Fibroblast of lung (primary cell): ENCODE measurements around the gene FOXL3. TPM values are rescaled to one million over a fixed set of nuclear protein-coding genes. Genes with fewer than 3 reads are reported as not detected.
"Not testable (repeated sequence)": the region's sequence is repeated elsewhere in the genome, so short reads cannot be mapped to it uniquely, and the experiment has no call there.

Experiments used
- DNase-seq, 2 donors: peaks; one replicate each; pipeline versions ENCODE4 v3.0.0 to v3.0.0-alpha.2; 2010; ENCODE audit warnings: low read depth in 2 of 2
- H2AFZ ChIP-seq: 2 replicates; pipeline ENCODE4 v1.5.1; 2012; ENCODE audit warnings: low read length, control low read depth, inconsistent platforms
- H3K27ac ChIP-seq: 2 replicates; pipeline ENCODE4 v1.5.1; 2011; ENCODE audit warnings: low read length, control low read depth; ENCODE audit not compliant: insufficient read depth
- H3K27me3 ChIP-seq: 2 replicates; pipeline ENCODE4 v1.5.1; 2011; ENCODE audit warnings: mild to moderate bottlenecking, low read length; ENCODE audit not compliant: control insufficient read depth, insufficient read depth
- H3K36me3 ChIP-seq: 2 replicates; pipeline ENCODE4 v1.5.1; 2011; ENCODE audit warnings: low read length; ENCODE audit not compliant: control insufficient read depth, insufficient read depth
- H3K4me1 ChIP-seq: 2 replicates; pipeline ENCODE4 v1.5.1; 2011; ENCODE audit warnings: low read length; ENCODE audit not compliant: control insufficient read depth, insufficient read depth; ENCODE audit errors: extremely low read depth
- H3K4me2 ChIP-seq: 2 replicates; pipeline ENCODE4 v1.5.1; 2011; ENCODE audit warnings: low read length, control low read depth; ENCODE audit not compliant: insufficient read depth; ENCODE audit errors: extremely low read depth
- H3K4me3 ChIP-seq, 4 experiments: fragments of 200-600 bp in 1 of 4; sonication (generic) in 1 of 4; replicated peaks in 1 of 4; 2 replicates each; pipeline ENCODE4 v1.5.1; 2011 to 2016; ENCODE audit warnings: low read length in 4 of 4, low read depth in 3 of 4, mild to moderate bottlenecking in 3 of 4, control low read depth in 2 of 4, inconsistent platforms in 1 of 4, mixed read lengths in 1 of 4; ENCODE audit not compliant: insufficient read depth in 1 of 4; ENCODE audit errors: control extremely low read depth in 1 of 4
- H3K79me2 ChIP-seq: 2 replicates; pipeline ENCODE4 v1.5.1; 2012; ENCODE audit warnings: mild to moderate bottlenecking, low read length, inconsistent platforms; ENCODE audit not compliant: control insufficient read depth, insufficient read depth
- H3K9ac ChIP-seq: 2 replicates; pipeline ENCODE4 v1.5.1; 2011; ENCODE audit warnings: mild to moderate bottlenecking, low read length, control low read depth; ENCODE audit not compliant: insufficient read depth
- H3K9me3 ChIP-seq: 2 replicates; pipeline ENCODE4 v1.5.1; 2012; ENCODE audit warnings: low read depth, low read length; ENCODE audit not compliant: control insufficient read depth, insufficient read depth
- H4K20me1 ChIP-seq: 2 replicates; pipeline ENCODE4 v1.5.1; 2011; ENCODE audit warnings: low read length; ENCODE audit not compliant: control insufficient read depth, insufficient read depth; ENCODE audit errors: extremely low read depth
- EZH2 ChIP-seq: IDR thresholded peaks from 2 replicates; pipeline ENCODE4 v1.5.1; 2012; ENCODE audit warnings: low read length, control low read depth, mild to moderate bottlenecking; ENCODE audit errors: missing control alignments
- polyA plus RNA-seq, 2 donors: library from polyadenylated mRNA; depleted of rRNA in 1 of 2; stranded (reverse) in 1 of 2; unstranded in 1 of 2; fragments of >200 nt; gene quantifications; 2 replicates each; pipeline ENCODE4 v1.2.1, GENCODE V29; 2011 to 2012; ENCODE audit warnings: missing spikeins in 1 of 2
- total RNA-seq: library from RNA; depleted of rRNA; stranded (reverse); fragments of >200 nt; gene quantifications from 2 replicates; pipeline ENCODE4 v1.2.1, GENCODE V29; 2014
- TF ChIP-seq, protein P1 (sequence below), 2 donors: IDR thresholded peaks in 1 of 2; conservative IDR thresholded peaks in 1 of 2; 1 replicate in 1 of 2; 2 replicates in 1 of 2; pipeline ENCODE4 v1.5.1; 2011 to 2012; ENCODE audit warnings: low read length in 2 of 2, control low read depth in 1 of 2, inconsistent platforms in 1 of 2, low read depth in 1 of 2, mild to moderate bottlenecking in 1 of 2

Gene FOXL3
- total and polyA plus RNA-seq, 2 donors (not counting 1 experiment from before 2014, with no cell fraction given): not detected

DNA sequence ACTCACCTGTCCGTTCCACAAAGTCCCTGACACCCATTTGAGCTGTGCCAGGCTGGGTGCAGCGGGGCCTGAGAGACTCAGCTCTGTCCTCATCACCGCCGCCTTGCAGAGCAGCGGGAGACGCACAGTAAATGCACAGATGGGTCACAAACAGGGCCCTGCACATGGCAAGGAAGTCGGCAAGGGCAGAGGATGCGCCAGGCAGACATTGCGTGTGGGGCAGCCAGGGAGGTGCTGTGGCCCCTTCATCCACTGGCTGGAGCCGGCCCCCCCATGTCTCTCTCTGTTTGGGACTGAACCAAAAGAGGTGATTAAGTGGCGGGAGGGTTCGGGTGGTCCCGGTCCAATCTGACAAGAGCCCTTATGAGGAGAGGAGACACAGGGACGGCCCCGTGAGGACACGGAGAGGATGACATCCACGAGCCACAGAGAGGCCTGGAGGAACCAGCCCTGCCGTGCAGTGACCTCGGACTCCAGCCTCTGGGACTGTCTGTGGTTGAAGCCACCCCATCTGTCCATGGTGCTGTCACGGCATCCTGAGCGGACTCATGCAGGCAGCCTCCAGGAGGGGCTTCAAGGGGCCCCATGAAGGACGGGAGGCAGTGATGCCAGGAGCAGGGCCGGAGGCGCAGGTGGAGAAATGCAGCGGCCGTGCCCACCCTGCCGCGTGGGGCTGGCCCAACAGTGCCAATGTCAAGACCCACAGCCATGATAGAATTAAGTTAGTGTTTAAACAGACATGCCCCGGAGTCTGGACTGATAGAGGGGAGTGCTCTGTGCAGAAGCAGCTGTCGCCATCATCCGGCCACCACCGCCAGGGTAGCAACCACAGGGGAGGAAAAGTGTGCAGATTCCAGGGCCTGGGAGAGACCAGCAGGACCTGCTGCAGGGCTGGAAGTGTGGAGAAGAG, 28.4 kb upstream of the FOXL3 start:
- no peaks in the 10 kb centered on the region for H3K4me1 ChIP-seq
- H3K36me3 ChIP-seq: peaks cover 29% of the 10 kb centered on the region
- H3K9ac ChIP-seq: no peak overlapping the region
- no peaks in the 10 kb centered on the region for H4K20me1 ChIP-seq
- H3K79me2 ChIP-seq: no peaks in the 10 kb centered on the region
- no peak overlapping the region for H3K4me3 ChIP-seq
- no peak for DNase-seq
- H3K9me3 ChIP-seq: peaks cover 4% of the 10 kb centered on the region
- no peak overlapping the region for H3K4me2 ChIP-seq
- H3K27ac ChIP-seq: no peak overlapping the region
- H2AFZ ChIP-seq: no peak overlapping the region
- H3K27me3 ChIP-seq: no peaks in the 10 kb centered on the region
- no peak for TF ChIP-seq EZH2
- TF ChIP-seq, protein P1, sequence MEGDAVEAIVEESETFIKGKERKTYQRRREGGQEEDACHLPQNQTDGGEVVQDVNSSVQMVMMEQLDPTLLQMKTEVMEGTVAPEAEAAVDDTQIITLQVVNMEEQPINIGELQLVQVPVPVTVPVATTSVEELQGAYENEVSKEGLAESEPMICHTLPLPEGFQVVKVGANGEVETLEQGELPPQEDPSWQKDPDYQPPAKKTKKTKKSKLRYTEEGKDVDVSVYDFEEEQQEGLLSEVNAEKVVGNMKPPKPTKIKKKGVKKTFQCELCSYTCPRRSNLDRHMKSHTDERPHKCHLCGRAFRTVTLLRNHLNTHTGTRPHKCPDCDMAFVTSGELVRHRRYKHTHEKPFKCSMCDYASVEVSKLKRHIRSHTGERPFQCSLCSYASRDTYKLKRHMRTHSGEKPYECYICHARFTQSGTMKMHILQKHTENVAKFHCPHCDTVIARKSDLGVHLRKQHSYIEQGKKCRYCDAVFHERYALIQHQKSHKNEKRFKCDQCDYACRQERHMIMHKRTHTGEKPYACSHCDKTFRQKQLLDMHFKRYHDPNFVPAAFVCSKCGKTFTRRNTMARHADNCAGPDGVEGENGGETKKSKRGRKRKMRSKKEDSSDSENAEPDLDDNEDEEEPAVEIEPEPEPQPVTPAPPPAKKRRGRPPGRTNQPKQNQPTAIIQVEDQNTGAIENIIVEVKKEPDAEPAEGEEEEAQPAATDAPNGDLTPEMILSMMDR (conservative IDR thresholded peaks at IDR 0.05 in 1 of 2, IDR thresholded peaks at IDR 0.05 in 1 of 2; ENCODE audit: low read depth in 1 of 2, low read length in 2 of 2): no peak

DNA sequence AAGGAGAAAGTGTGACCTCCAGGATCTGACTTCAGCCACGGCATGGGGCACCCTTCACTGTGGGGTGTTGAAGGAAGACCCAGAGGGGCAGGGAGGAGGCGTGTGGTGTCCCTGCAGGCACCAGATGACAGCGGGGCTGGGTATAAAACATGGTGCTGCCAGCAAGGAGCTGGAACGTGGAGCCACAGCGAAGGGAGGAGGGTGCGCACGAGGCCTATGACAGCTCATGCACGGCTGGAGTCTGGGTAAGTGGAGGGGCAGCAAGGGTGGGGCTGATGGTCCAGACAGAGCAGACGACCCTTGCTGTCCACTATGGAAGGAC, 27.8 kb upstream of the FOXL3 start:
- Histone ChIP-seq H3K4me1 (no peaks in the 10 kb centered on the region), H3K79me2 (no peaks in the 10 kb centered on the region), H3K27me3 (no peaks in the 10 kb centered on the region), H3K36me3 (peaks cover 24% of the 10 kb centered on the region), H2AFZ (no peak overlapping the region), H3K4me2 (no peak overlapping the region), H3K27ac (no peak overlapping the region), H3K9ac (no peak overlapping the region), H3K4me3 (no peak overlapping the region), H4K20me1 (no peaks in the 10 kb centered on the region), H3K9me3 (peaks cover 4% of the 10 kb centered on the region)
- TF ChIP-seq EZH2: no peak
- TF ChIP-seq, protein P1 (conservative IDR thresholded peaks at IDR 0.05 in 1 of 2, IDR thresholded peaks at IDR 0.05 in 1 of 2; ENCODE audit: low read depth in 1 of 2, low read length in 2 of 2): no peak
- no peak for DNase-seq

DNA sequence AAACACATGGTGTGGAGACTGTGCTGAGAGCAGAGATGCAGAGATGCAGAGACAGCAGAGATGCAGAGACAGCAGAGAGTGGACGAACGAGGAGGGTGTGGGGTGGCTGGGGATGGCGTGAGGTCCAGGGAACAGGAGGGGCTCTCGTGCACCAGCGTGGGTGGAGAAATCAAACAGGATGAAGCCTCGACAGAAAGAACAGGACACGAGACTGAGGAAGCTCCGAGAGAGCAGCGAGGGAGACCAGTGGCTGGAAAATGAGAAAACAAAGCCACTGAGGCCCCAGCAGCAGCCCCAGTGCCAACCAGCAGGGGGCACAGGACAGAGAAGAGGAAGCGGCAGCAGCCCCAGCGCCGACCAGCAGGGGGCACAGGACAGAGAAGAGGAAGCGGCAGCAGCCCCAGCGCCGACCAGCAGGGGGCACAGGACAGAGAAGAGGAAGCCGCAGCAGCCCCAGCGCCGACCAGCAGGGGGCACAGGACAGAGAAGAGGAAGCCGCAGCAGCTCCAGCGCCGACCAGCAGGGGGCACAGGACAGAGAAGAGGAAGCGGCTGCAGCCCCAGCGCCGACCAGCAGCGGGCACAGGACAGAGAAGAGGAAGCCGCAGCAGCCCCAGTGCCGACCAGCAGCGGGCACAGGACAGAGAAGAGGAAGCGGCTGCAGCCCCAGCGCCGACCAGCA, 27.2 kb upstream of the FOXL3 start:
- H3K79me2 ChIP-seq, H3K4me1 ChIP-seq, H3K4me3 ChIP-seq, H4K20me1 ChIP-seq, H3K4me2 ChIP-seq, DNase-seq, H3K9me3 ChIP-seq, H3K27me3 ChIP-seq, H3K27ac ChIP-seq, H2AFZ ChIP-seq, H3K9ac ChIP-seq: not testable (repeated sequence)
- peaks cover 22% of the 10 kb centered on the region for H3K36me3 ChIP-seq
- TF ChIP-seq, protein P1 (conservative IDR thresholded peaks at IDR 0.05 in 1 of 2, IDR thresholded peaks at IDR 0.05 in 1 of 2; ENCODE audit: low read depth in 1 of 2, low read length in 2 of 2): peak in 1 of 2 donors; percentile 26
